ENCODE measurements around the gene GTF3C1. TPM values are rescaled to one million over a fixed set of nuclear protein-coding genes. Genes with fewer than 3 reads are reported as not detected.

GTF3C1 gene
- total RNA-seq, 2 donors from 2014 or later: 38.7 to 161 TPM

GRCh38 chr16:27475561-27475960 is 74.2 kb downstream of the GTF3C1 start:
- no peak for DNase-seq

GRCh38 chr16:27474921-27475320 is 74.8 kb downstream of the GTF3C1 start:
- Histone ChIP-seq H3K4me1 (no peaks in the 10 kb centered on the region), H3K9me3 (no peaks in the 10 kb centered on the region), H3K27ac (no peak overlapping the region), H3K27me3 (no peaks in the 10 kb centered on the region), H3K36me3 (replicated peaks in 1 of 2; ENCODE audit: insufficient read depth in 1 of 2, low read depth in 2 of 2) (peaks cover 22 to 47% of the 10 kb centered on the region in 2 donors), H3K4me3 (no peak overlapping the region)
- intact Hi-C loops (cut with DNase I): no loop called here
- ATAC-seq: no peak
- no peak for DNase-seq
- WGBS, 2 donors: 89 to 94% methylated on average over 9 of the region's 9 CpGs
- TF ChIP-seq POLR2A (IDR thresholded peaks at IDR 0.05): no peak
- no peak for TF ChIP-seq CTCF (IDR thresholded peaks at IDR 0.05)

More at GRCh38 chr16:27475561-27475960, 74.2 kb downstream of the GTF3C1 start:
- Histone ChIP-seq H3K4me3 (no peak overlapping the region), H3K27ac (no peak overlapping the region), H3K9me3 (no peaks in the 10 kb centered on the region), H3K36me3 (replicated peaks in 1 of 2; ENCODE audit: insufficient read depth in 1 of 2, low read depth in 2 of 2) (peaks cover 15 to 44% of the 10 kb centered on the region in 2 donors), H3K4me1 (no peaks in the 10 kb centered on the region), H3K27me3 (no peaks in the 10 kb centered on the region)
- intact Hi-C loops (cut with DNase I): no loop called here
- 89 to 96% methylated on average over 9 of the region's 9 CpGs for WGBS, 2 donors
- ATAC-seq: no peak
- no peak for TF ChIP-seq CTCF (IDR thresholded peaks at IDR 0.05)
- TF ChIP-seq POLR2A (IDR thresholded peaks at IDR 0.05): no peak

GRCh38 chr16:27474041-27474440 is 75.7 kb downstream of the GTF3C1 start:
- Histone ChIP-seq H3K27ac (no peak overlapping the region), H3K9me3 (no peaks in the 10 kb centered on the region), H3K4me1 (no peaks in the 10 kb centered on the region), H3K36me3 (replicated peaks in 1 of 2; ENCODE audit: insufficient read depth in 1 of 2, low read depth in 2 of 2) (peaks cover 28 to 53% of the 10 kb centered on the region in 2 donors), H3K27me3 (no peaks in the 10 kb centered on the region), H3K4me3 (no peak overlapping the region)
- DNase-seq: no peak
- WGBS, 2 donors: 85 to 87% methylated on average over 8 to 9 of the region's 9 CpGs
- no peak for ATAC-seq
- TF ChIP-seq POLR2A (IDR thresholded peaks at IDR 0.05): no peak
- TF ChIP-seq CTCF (IDR thresholded peaks at IDR 0.05): no peak
- intact Hi-C loops (cut with DNase I): no loop called here

- intact Hi-C loops (cut with DNase I): no loop called here
- Histone ChIP-seq H3K9me3 (no peaks in the 10 kb centered on the region), H3K27ac (no peak overlapping the region), H3K4me3 (no peak overlapping the region), H3K36me3 (replicated peaks in 1 of 2; ENCODE audit: insufficient read depth in 1 of 2, low read depth in 2 of 2) (peaks cover 30 to 58% of the 10 kb centered on the region in 2 donors), H3K4me1 (no peaks in the 10 kb centered on the region), H3K27me3 (no peaks in the 10 kb centered on the region)
- no peak for TF ChIP-seq CTCF (IDR thresholded peaks at IDR 0.05)
- no peak for TF ChIP-seq POLR2A (IDR thresholded peaks at IDR 0.05)
- WGBS, 2 donors: 93 to 97% methylated on average over 3 to 9 of the region's 9 CpGs
- ATAC-seq: no peak
- no peak for DNase-seq
These were observed 76.4 kb downstream of the GTF3C1 start for GRCh38 chr16:27473101-27473900.
